Heart right ventricle (tissue), 16 donors: Measurements from ENCODE around the gene BFSP2. TPM values are rescaled to one million over a fixed set of nuclear protein-coding genes. Genes with fewer than 3 reads are reported as not detected.
A peak's percentile ranks its signal among the peaks of the same experiment; 100 is the strongest.

ENCODE experiments used
- ATAC-seq, 8 donors: fragments of 200-7000 bp; cut with Tn5 transposase; one replicate each; pipeline ENCODE4 v1.9.1; 2020; ENCODE audit warnings: mild to moderate bottlenecking in 8 of 8, moderate library complexity in 8 of 8, moderate number of reproducible peaks in 1 of 8
- DNase-seq, 2 donors: peaks; one replicate each; pipeline ENCODE4 v3.0.0-alpha.2; 2020
- H3K27ac ChIP-seq, 10 donors: fragments of 200-600 bp; sonication (generic) in 2 of 10; one replicate each; pipeline versions ENCODE4 v1.5.0 to v1.8.0; 2020 to 2022; ENCODE audit warnings: mild to moderate bottlenecking in 3 of 10
- H3K27me3 ChIP-seq, 7 donors: fragments of 200-600 bp; one replicate each; pipeline ENCODE4 v1.8.0; 2021 to 2022; ENCODE audit warnings: mild to moderate bottlenecking in 2 of 7
- H3K36me3 ChIP-seq, 9 donors: fragments of 200-600 bp; sonication (generic) in 1 of 9; one replicate each; pipeline versions ENCODE4 v1.5.0 to v1.8.0; 2020 to 2022; ENCODE audit warnings: mild to moderate bottlenecking in 2 of 9
- H3K4me1 ChIP-seq, 9 donors: fragments of 200-600 bp; sonication (generic) in 1 of 9; one replicate each; pipeline versions ENCODE4 v1.5.0 to v1.8.0; 2020 to 2022; ENCODE audit warnings: mild to moderate bottlenecking in 4 of 9
- H3K4me3 ChIP-seq, 10 donors: fragments of 200-600 bp; sonication (generic) in 2 of 10; one replicate each; pipeline versions ENCODE4 v1.5.0 to v1.8.0; 2020 to 2022; ENCODE audit warnings: mild to moderate bottlenecking in 7 of 10, moderate library complexity in 2 of 10
- H3K9me3 ChIP-seq, 11 donors: fragments of 200-600 bp in 10 of 11; sonication (generic) in 2 of 11; one replicate each; pipeline versions ENCODE4 v1.5.0 to v1.8.0; 2013 to 2022; ENCODE audit warnings: mild to moderate bottlenecking in 2 of 11, control low read depth in 1 of 11, moderate library complexity in 1 of 11
- CTCF ChIP-seq, 9 donors: fragments of 200-600 bp; sonication (generic) in 2 of 9; IDR thresholded peaks; one replicate each; pipeline versions ENCODE4 v1.5.0 to v1.8.0; 2021 to 2022; ENCODE audit warnings: antibody characterized with exemption in 9 of 9, mild to moderate bottlenecking in 5 of 9, moderate library complexity in 1 of 9
- WGBS, 2 donors: extraction: QIAGEN DNeasy Blood & Tissue Kit; methylation state at CpG; one replicate each; pipeline ENCODE4 v1.1.7; 2013; ENCODE audit warnings: inconsistent platforms in 1 of 2; 5-methylcytosine and 5-hydroxymethylcytosine counted together
- intact Hi-C, 10 donors: fragments of 100-400 bp; cut with DNase I; formaldehyde crosslinking; loops; one replicate each; pipeline versions ENCODE4 v1.11.1 to v1.14.2; 2022
- polyA plus RNA-seq, 2 donors: library from polyadenylated mRNA; stranded (reverse); fragments of 200-250 nt; gene quantifications; one replicate each; pipeline ENCODE4 v1.2.3, GENCODE V29; 2013
- total RNA-seq, 10 donors: library from RNA; stranded (reverse); fragmentation: NEBNext Ultra II Directional in 3 of 10; extraction: Animal tissue kit (Norgen Biotek cat#: 25700) in 3 of 10; gene quantifications; one replicate each; pipeline versions ENCODE4 v1.2.1 to v1.2.4, GENCODE V29; 2021 to 2023
- donor health status: Arrhythmogenic right ventricular cardiomyopathy.
- donor health status: ischemic (EF 13 %, LVEDD 7.1; RV severe dilation, severe dysfunction).
- donor health status: healthy with polysubstance abuse.
- donor health status: DM: no; HTN: yes; CAD: no.
- donor health status: DM: no; HTN: no; CAD: no.
- donor health status: ischemic (EF 25% LVEDD 6.9; RV normal size, moderate dysfunction).
- donor health status: ischemic (EF 25% LVEDD 5.7; RV mildly dilated, moderate dysfunction).
- donor health status: healthy.
- donor health status: DM: yes; HTN: yes; CAD: no.
- donor health status: Ischemic cardiomyopathy.
- donor health status: ischemic (EF 35%, LVEDD 5.7; RV mildly dilated, moderate dysfunction).
- donor health status: nonischemic (EF 11% LVEDD 7.7; RV severe dilation, severe dysfunction).
- donor health status: DM: yes; HTN: yes; CAD: no.
- donor health status: PGD.
- donor health status: ischemic (EF 29% LVEDD 5.4; RV normal size, mild dysfunction).
- donor health status: nonischemic (EF 23%, LVEDD 6.1; RV moderate dilation, normal function).

The BFSP2 gene
- total and polyA plus RNA-seq, 12 donors, result 0.17 TPM; not detected in 11

GRCh38 chr3:133401374-133402135, 1.7 kb downstream of the BFSP2 start:
- no peak overlapping the region for H3K27ac ChIP-seq
- H3K4me3 ChIP-seq, result no peak overlapping the region
- no peaks in the 10 kb centered on the region for H3K36me3 ChIP-seq
- H3K9me3 ChIP-seq, result no peaks in the 10 kb centered on the region
- H3K4me1 ChIP-seq, result no peaks in the 10 kb centered on the region
- TF ChIP-seq CTCF (IDR thresholded peaks at IDR 0.05), result no peak
- ATAC-seq (peak; percentile 49 to 84 (median 70)), DNase-seq (peak in 1 of 2 donors; percentile 30)
- intact Hi-C loops, result no loop called here
- 55 to 64% methylated on average over 2 of the region's 2 CpGs for WGBS, 2 donors
- H3K27me3 ChIP-seq, result peaks cover 0 to 10% (median 0%) of the 10 kb centered on the region in 7 donors

DNA sequence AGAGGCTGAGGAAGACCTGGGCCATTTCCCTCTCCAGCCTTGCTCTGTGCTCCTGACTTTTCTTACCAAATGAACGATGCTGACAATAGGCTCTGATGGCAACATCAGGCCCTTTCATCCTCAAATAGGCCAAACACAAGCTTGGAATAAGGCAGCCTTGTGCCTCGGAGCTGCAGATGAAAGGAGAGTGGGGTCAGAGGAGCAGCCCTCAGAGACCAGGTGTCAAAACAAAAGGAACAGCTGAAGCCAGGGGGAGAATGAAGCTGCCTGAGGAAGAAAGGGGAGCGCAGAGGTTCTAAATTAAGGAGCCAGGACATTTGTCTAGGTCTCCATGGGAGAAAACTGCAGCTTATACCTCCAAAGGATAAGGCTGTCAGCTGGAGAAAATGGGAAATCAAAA, 5.1 kb downstream of the BFSP2 start:
- ATAC-seq (no peak), DNase-seq (no peak)
- 77 to 81% methylated on average over 3 of the region's 3 CpGs for WGBS, 2 donors
- no peak overlapping the region for H3K27ac ChIP-seq
- H3K9me3 ChIP-seq, result no peaks in the 10 kb centered on the region
- no peak for TF ChIP-seq CTCF (IDR thresholded peaks at IDR 0.05)
- no peaks in the 10 kb centered on the region for H3K4me1 ChIP-seq
- intact Hi-C loops, result no loop called here
- H3K27me3 ChIP-seq, result peaks cover 0 to 25% (median 13%) of the 10 kb centered on the region in 7 donors
- H3K36me3 ChIP-seq, result no peaks in the 10 kb centered on the region
- no peak overlapping the region for H3K4me3 ChIP-seq

DNA sequence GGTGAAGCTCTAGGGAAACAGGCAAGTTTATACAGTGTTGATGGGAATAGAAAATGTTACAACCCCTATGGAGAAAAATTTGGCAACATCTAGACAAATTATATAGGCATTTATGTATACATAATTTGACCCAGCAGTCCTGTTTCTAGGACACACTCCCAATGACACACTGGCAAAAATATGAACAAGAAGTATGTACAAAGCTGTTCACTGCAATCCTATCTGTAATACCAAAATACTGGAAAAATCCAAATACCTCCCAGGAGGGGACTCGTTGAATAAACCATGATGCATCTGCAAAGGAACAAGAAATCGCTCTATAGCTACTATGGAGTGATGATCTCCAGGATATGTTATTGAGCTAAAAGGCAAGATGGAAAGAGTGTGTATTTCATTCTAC, 8.5 kb downstream of the BFSP2 start:
- WGBS, 2 donors, result 87 to 89% methylated on average over 2 of the region's 2 CpGs
- no peaks in the 10 kb centered on the region for H3K9me3 ChIP-seq
- no peak overlapping the region for H3K4me3 ChIP-seq
- peaks cover 0 to 40% (median 26%) of the 10 kb centered on the region in 7 donors for H3K27me3 ChIP-seq
- no peaks in the 10 kb centered on the region for H3K36me3 ChIP-seq
- no peak overlapping the region for H3K27ac ChIP-seq
- intact Hi-C loops, result no loop called here
- no peak for TF ChIP-seq CTCF (IDR thresholded peaks at IDR 0.05)
- ATAC-seq, result no peak
- H3K4me1 ChIP-seq, result peaks cover 0 to 9% (median 0%) of the 10 kb centered on the region in 9 donors
- no peak for DNase-seq

DNA sequence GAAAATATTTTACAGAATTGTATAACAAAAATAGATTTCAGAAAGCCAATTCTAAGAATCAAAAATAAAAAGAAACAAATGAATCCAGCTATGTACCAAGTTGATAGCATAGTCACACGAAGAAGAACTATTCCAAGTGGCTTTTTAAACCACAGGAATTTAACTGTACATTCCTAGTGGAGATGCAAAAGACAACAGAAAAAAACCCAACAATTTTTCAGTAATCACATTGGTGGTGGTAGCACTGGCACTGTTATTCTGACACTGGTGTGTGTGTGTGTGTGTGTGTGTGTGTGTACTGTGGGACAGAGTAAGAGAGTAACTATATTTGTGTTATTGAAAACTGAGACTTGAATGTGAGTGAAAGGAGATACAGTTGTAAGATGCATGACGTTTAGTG, 9.1 kb downstream of the BFSP2 start:
- H3K4me1 ChIP-seq, result peaks cover 0 to 13% (median 0%) of the 10 kb centered on the region in 9 donors
- no peak overlapping the region for H3K27ac ChIP-seq
- H3K36me3 ChIP-seq, result no peaks in the 10 kb centered on the region
- H3K27me3 ChIP-seq, result peaks cover 0 to 40% (median 26%) of the 10 kb centered on the region in 7 donors
- intact Hi-C loops, result no loop called here
- no peak for TF ChIP-seq CTCF (IDR thresholded peaks at IDR 0.05)
- WGBS, 2 donors, result 70 to 71% methylated on average over 2 of the region's 2 CpGs
- no peak for ATAC-seq
- H3K9me3 ChIP-seq, result no peaks in the 10 kb centered on the region
- no peak for DNase-seq
- H3K4me3 ChIP-seq, result no peak overlapping the region
